ENCODE data around the gene GPS1. TPM values are rescaled to one million over a fixed set of nuclear protein-coding genes. Genes with fewer than 3 reads are reported as not detected.

Gene GPS1
- total and polyA plus RNA-seq, 3 experiments from 2014 or later = 122 to 151 (median 125) TPM

DNA sequence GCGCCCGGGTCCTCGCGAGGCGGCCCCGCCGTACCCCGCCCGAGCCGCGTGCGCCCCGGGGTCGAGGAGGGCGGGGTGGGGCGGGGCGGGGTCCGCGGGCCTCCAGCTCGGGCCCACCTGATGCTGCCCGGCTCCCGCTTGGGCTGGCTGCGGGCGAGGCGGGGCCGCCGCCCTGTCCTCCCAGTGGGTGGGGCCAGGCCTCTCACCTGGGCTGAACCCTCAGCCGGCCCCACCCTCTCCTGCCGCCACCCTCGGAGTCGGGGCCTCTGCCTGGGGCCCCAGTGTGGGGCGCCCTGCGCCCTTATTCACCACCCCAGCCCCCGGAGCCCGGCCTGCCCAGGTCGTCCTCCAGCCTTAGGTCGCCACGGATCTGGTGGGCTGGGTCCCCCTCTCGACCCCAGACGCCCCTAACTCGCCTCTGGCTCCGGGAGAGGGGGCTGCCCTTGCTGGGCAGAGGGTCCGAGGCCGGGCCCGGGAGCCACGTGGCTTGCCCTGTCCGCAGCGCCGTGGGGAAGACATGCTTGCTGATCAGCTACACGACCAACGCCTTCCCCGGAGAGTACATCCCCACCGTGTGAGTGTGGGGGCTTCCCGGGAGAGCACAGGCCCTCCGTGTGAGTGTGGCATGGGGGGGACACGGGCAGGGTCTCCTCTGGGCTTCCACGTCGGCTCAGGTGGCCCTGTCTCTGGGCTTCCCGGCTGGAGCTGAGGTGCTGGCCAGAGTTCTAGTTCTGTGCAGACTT lies 19.6 kb upstream of the GPS1 start:
- no peaks in the 10 kb centered on the region for H3K27me3 ChIP-seq (ENCODE audit: insufficient read depth, low read length, poor library complexity, severe bottlenecking)
- H3K36me3 Mint-ChIP-seq = peaks cover 0 to 4% (median 0%) of the 10 kb centered on the region in 3 donors
- peaks cover 10 to 30% (median 11%) of the 10 kb centered on the region in 3 donors for H3K4me1 Mint-ChIP-seq
- no peak for DNase-seq
- ChIA-PET POLR2A (no interaction called here), CTCF (interaction anchor here (1.9 to 4.3 kb wide), 3 partner anchors 11 to 124 kb away, joined by 10 to 59 read pairs (median 23); partner anchors contain the start of genes CENPX and LRRC45)
- no peak overlapping the region for H3K27ac Mint-ChIP-seq
- peaks cover 0 to 4% of the 10 kb centered on the region in 2 donors for H3K27me3 Mint-ChIP-seq
- H3K4me3 ChIP-seq (ENCODE audit: low read length) = no peak overlapping the region
- H3K27ac ChIP-seq (ENCODE audit: low read depth, low read length) = peak overlapping the region; percentile 61
- no peaks in the 10 kb centered on the region for H3K36me3 ChIP-seq (ENCODE audit: insufficient read depth, low read length)
- no peaks in the 10 kb centered on the region for H3K9me3 Mint-ChIP-seq
- peaks cover 19% of the 10 kb centered on the region for H3K4me1 ChIP-seq (ENCODE audit: insufficient read depth, low read length)
- peak overlapping the region in 6 of 7 donors; percentile 17 to 60 (median 36) for H3K4me3 Mint-ChIP-seq
- no peaks in the 10 kb centered on the region for H3K9me3 ChIP-seq (ENCODE audit: low read length)

GRCh38 chr17:82033359-82034085 lies 18.2 kb upstream of the GPS1 start:
- H3K4me3 Mint-ChIP-seq = peak overlapping the region in 2 of 7 donors; percentile 40 to 60
- POLR2A ChIA-PET = no interaction called here

GRCh38 chr17:82034371-82035011 lies 17.2 kb upstream of the GPS1 start:
- H3K36me3 ChIP-seq (ENCODE audit: insufficient read depth, low read length) = no peaks in the 10 kb centered on the region
- H3K4me1 ChIP-seq (ENCODE audit: insufficient read depth, low read length) = peaks cover 23% of the 10 kb centered on the region
- no peaks in the 10 kb centered on the region for H3K9me3 ChIP-seq (ENCODE audit: low read length)
- DNase-seq = no peak
- CTCF ChIA-PET = interaction anchor here (0.9 to 1.2 kb wide), 2 partner anchors 25 to 72 kb away, joined by 3 read pairs; no protein-coding TSS in a partner anchor
- no peak overlapping the region for H3K27ac ChIP-seq (ENCODE audit: low read depth, low read length)
- Mint-ChIP-seq H3K4me1 (peaks cover 19 to 41% (median 22%) of the 10 kb centered on the region in 3 donors), H3K27me3 (peaks cover 0 to 4% of the 10 kb centered on the region in 2 donors), H3K27ac (peak overlapping the region in 1 of 8 donors; percentile 69), H3K4me3 (peak overlapping the region in 5 of 7 donors; percentile 18 to 88 (median 68)), H3K36me3 (peaks cover 0 to 5% (median 0%) of the 10 kb centered on the region in 3 donors), H3K9me3 (no peaks in the 10 kb centered on the region)
- POLR2A ChIA-PET = no interaction called here
- H3K27me3 ChIP-seq (ENCODE audit: insufficient read depth, low read length, poor library complexity, severe bottlenecking) = no peaks in the 10 kb centered on the region
- no peak overlapping the region for H3K4me3 ChIP-seq (ENCODE audit: low read length)

More at GRCh38 chr17:82033359-82034085, 18.2 kb upstream of the GPS1 start:
- no peak for DNase-seq
- peaks cover 0 to 5% (median 0%) of the 10 kb centered on the region in 3 donors for H3K36me3 Mint-ChIP-seq
- no peaks in the 10 kb centered on the region for H3K9me3 Mint-ChIP-seq
- H3K4me3 ChIP-seq (ENCODE audit: low read length) = no peak overlapping the region
- no peaks in the 10 kb centered on the region for H3K27me3 ChIP-seq (ENCODE audit: insufficient read depth, low read length, poor library complexity, severe bottlenecking)
- no peaks in the 10 kb centered on the region for H3K36me3 ChIP-seq (ENCODE audit: insufficient read depth, low read length)
- peaks cover 0 to 4% of the 10 kb centered on the region in 2 donors for H3K27me3 Mint-ChIP-seq
- H3K4me1 Mint-ChIP-seq = peaks cover 16 to 38% (median 17%) of the 10 kb centered on the region in 3 donors
- no peaks in the 10 kb centered on the region for H3K9me3 ChIP-seq (ENCODE audit: low read length)
- peaks cover 23% of the 10 kb centered on the region for H3K4me1 ChIP-seq (ENCODE audit: insufficient read depth, low read length)
- peak overlapping the region in 1 of 8 donors; percentile 72 for H3K27ac Mint-ChIP-seq
- H3K27ac ChIP-seq (ENCODE audit: low read depth, low read length) = no peak overlapping the region
- CTCF ChIA-PET = no interaction called here

- H3K36me3 Mint-ChIP-seq = peaks cover 0 to 5% (median 0%) of the 10 kb centered on the region in 3 donors
- no peaks in the 10 kb centered on the region for H3K36me3 ChIP-seq (ENCODE audit: insufficient read depth, low read length)
- H3K4me1 Mint-ChIP-seq = peaks cover 16 to 34% (median 22%) of the 10 kb centered on the region in 3 donors
- H3K9me3 Mint-ChIP-seq = no peaks in the 10 kb centered on the region
- H3K27me3 ChIP-seq (ENCODE audit: insufficient read depth, low read length, poor library complexity, severe bottlenecking) = no peaks in the 10 kb centered on the region
- H3K4me1 ChIP-seq (ENCODE audit: insufficient read depth, low read length) = peaks cover 16% of the 10 kb centered on the region
- DNase-seq = no peak
- peak overlapping the region in 4 of 8 donors; percentile 12 to 78 (median 64) for H3K27ac Mint-ChIP-seq
- H3K4me3 Mint-ChIP-seq = peak overlapping the region; percentile 40 to 97 (median 68)
- H3K27ac ChIP-seq (ENCODE audit: low read depth, low read length) = no peak overlapping the region
- ChIA-PET CTCF (interaction anchor here (0.9 to 1.2 kb wide), 2 partner anchors 26 to 71 kb away, joined by 3 read pairs; no protein-coding TSS in a partner anchor), POLR2A (interaction anchor here (1.0 kb wide), 1 partner anchor 63 kb away, joined by 4 read pairs; the partner anchor contains the start of gene FASN)
- no peaks in the 10 kb centered on the region for H3K9me3 ChIP-seq (ENCODE audit: low read length)
- no peak overlapping the region for H3K4me3 ChIP-seq (ENCODE audit: low read length)
- no peaks in the 10 kb centered on the region for H3K27me3 Mint-ChIP-seq
Observed at GRCh38 chr17:82035488-82035887, 16.2 kb upstream of the GPS1 start.

- no peaks in the 10 kb centered on the region for H3K27me3 ChIP-seq (ENCODE audit: insufficient read depth, low read length, poor library complexity, severe bottlenecking)
- Mint-ChIP-seq H3K4me3 (peak overlapping the region; percentile 68 to 97 (median 87)), H3K27me3 (no peaks in the 10 kb centered on the region), H3K4me1 (peaks cover 16 to 32% (median 22%) of the 10 kb centered on the region in 3 donors), H3K9me3 (no peaks in the 10 kb centered on the region), H3K27ac (peak overlapping the region in 3 of 8 donors; percentile 65 to 79 (median 69)), H3K36me3 (peaks cover 0 to 5% (median 0%) of the 10 kb centered on the region in 3 donors)
- POLR2A ChIA-PET = interaction anchor here (1.0 kb wide), 1 partner anchor 62 kb away, joined by 4 read pairs; the partner anchor contains the start of gene FASN
- H3K4me3 ChIP-seq (ENCODE audit: low read length) = peak overlapping the region; percentile 65
- no peaks in the 10 kb centered on the region for H3K36me3 ChIP-seq (ENCODE audit: insufficient read depth, low read length)
- CTCF ChIA-PET = interaction anchor here (0.6 to 2.0 kb wide), 4 partner anchors 14 to 233 kb away, joined by 3 to 16 read pairs (median 3); partner anchors contain the start of genes CENPX and LRRC45
- H3K4me1 ChIP-seq (ENCODE audit: insufficient read depth, low read length) = peaks cover 16% of the 10 kb centered on the region
- no peak overlapping the region for H3K27ac ChIP-seq (ENCODE audit: low read depth, low read length)
- no peak for DNase-seq
- H3K9me3 ChIP-seq (ENCODE audit: low read length) = no peaks in the 10 kb centered on the region
Observed at GRCh38 chr17:82035956-82036633, 15.6 kb upstream of the GPS1 start.

GRCh38 chr17:82036634-82037091 lies 15.0 kb upstream of the GPS1 start:
- no peaks in the 10 kb centered on the region for H3K27me3 ChIP-seq (ENCODE audit: insufficient read depth, low read length, poor library complexity, severe bottlenecking)
- H3K9me3 Mint-ChIP-seq = no peaks in the 10 kb centered on the region
- H3K36me3 Mint-ChIP-seq = peaks cover 0 to 5% (median 0%) of the 10 kb centered on the region in 3 donors
- peaks cover 16% of the 10 kb centered on the region for H3K4me1 ChIP-seq (ENCODE audit: insufficient read depth, low read length)
- no peaks in the 10 kb centered on the region for H3K36me3 ChIP-seq (ENCODE audit: insufficient read depth, low read length)
- peak overlapping the region; percentile 59 for H3K27ac ChIP-seq (ENCODE audit: low read depth, low read length)
- peaks cover 16 to 32% (median 22%) of the 10 kb centered on the region in 3 donors for H3K4me1 Mint-ChIP-seq
- peak overlapping the region; percentile 65 for H3K4me3 ChIP-seq (ENCODE audit: low read length)
- no peak for DNase-seq
- CTCF ChIA-PET = interaction anchor here (0.6 to 2.0 kb wide), 4 partner anchors 14 to 232 kb away, joined by 3 to 16 read pairs (median 4); partner anchors contain the start of genes CENPX and LRRC45
- no peaks in the 10 kb centered on the region for H3K27me3 Mint-ChIP-seq
- POLR2A ChIA-PET = no interaction called here
- H3K27ac Mint-ChIP-seq = peak overlapping the region in 2 of 8 donors; percentile 29 to 43
- H3K9me3 ChIP-seq (ENCODE audit: low read length) = no peaks in the 10 kb centered on the region
- H3K4me3 Mint-ChIP-seq = peak overlapping the region; percentile 68 to 97 (median 87)

Data from CD8-positive, alpha-beta memory T cell (primary cell).